Renal pelvis (tissue), 12 donors: ENCODE measurements around the gene SMURF1. TPM values are rescaled to one million over a fixed set of nuclear protein-coding genes. Genes with fewer than 3 reads are reported as not detected.
A peak's percentile ranks its signal among the peaks of the same experiment; 100 is the strongest.
"Not testable (repeated sequence)": the region's sequence is repeated elsewhere in the genome, so short reads cannot be mapped to it uniquely, and the experiment has no call there.

Source experiments
- DNase-seq: peaks from one replicate; pipeline ENCODE4 v3.0.0-alpha.2; 2013
- long read RNA-seq, 16 experiments: transcript quantifications; one replicate each; lab custom pipeline, GENCODE V29; 2026
- polyA plus RNA-seq, 3 donors: library from polyadenylated mRNA; unstranded; fragments of 120-200 nt; gene quantifications; one replicate each; pipeline ENCODE4 v1.2.1, GENCODE V29; 2013; ENCODE audit not compliant: insufficient read length in 3 of 3

SMURF1 gene
- polyA plus RNA-seq = 10 to 100 TPM; 14.3 to 19.6 (median 18.9) TPM
- long read RNA-seq, donor 1 = 0 reads
- long read RNA-seq, donor 2 = 0 reads
- long read RNA-seq, donor 3, full-length matches to known transcripts = 1 of 1 reads
- long read RNA-seq, donor 3, partial matches to known transcripts = 0 of 1 reads
- long read RNA-seq, donor 3, other reads (novel, unspliced or antisense) = 0 of 1 reads
- long read RNA-seq, donor 4, full-length matches to known transcripts = 2 of 2 reads
- long read RNA-seq, donor 4, partial matches to known transcripts = 0 of 2 reads
- long read RNA-seq, donor 4, other reads (novel, unspliced or antisense) = 0 of 2 reads
- long read RNA-seq, donor 5 = 0 reads
- long read RNA-seq, donor 6, full-length matches to known transcripts = 1 of 1 reads
- long read RNA-seq, donor 6, partial matches to known transcripts = 0 of 1 reads
- long read RNA-seq, donor 6, other reads (novel, unspliced or antisense) = 0 of 1 reads
- long read RNA-seq, donor 7 = 0 reads
- long read RNA-seq, donor 8, full-length matches to known transcripts = 1 of 1 reads
- long read RNA-seq, donor 8, partial matches to known transcripts = 0 of 1 reads
- long read RNA-seq, donor 8, other reads (novel, unspliced or antisense) = 0 of 1 reads
- long read RNA-seq, donor 9, full-length matches to known transcripts = 1 of 1 reads
- long read RNA-seq, donor 9, partial matches to known transcripts = 0 of 1 reads
- long read RNA-seq, donor 9, other reads (novel, unspliced or antisense) = 0 of 1 reads
- long read RNA-seq, donor 10 = 0 reads
- long read RNA-seq, donor 11, partial matches to known transcripts = 5 of 5 reads
- long read RNA-seq, donor 11, other reads (novel, unspliced or antisense) = 0 of 5 reads
- long read RNA-seq, donor 12, full-length matches to known transcripts = 2 of 7 reads
- long read RNA-seq, donor 12, partial matches to known transcripts = 5 of 7 reads
- long read RNA-seq, donor 12, other reads (novel, unspliced or antisense) = 0 of 7 reads
- long read RNA-seq, donor 13, full-length matches to known transcripts = 1 of 1 reads
- long read RNA-seq, donor 13, partial matches to known transcripts = 0 of 1 reads
- long read RNA-seq, donor 13, other reads (novel, unspliced or antisense) = 0 of 1 reads
- long read RNA-seq, donor 14, full-length matches to known transcripts = 1 of 7 reads
- long read RNA-seq, donor 14, partial matches to known transcripts = 6 of 7 reads
- long read RNA-seq, donor 14, other reads (novel, unspliced or antisense) = 0 of 7 reads
- long read RNA-seq, donor 15 = 0 reads
- long read RNA-seq, donor 16, full-length matches to known transcripts = 1 of 1 reads
- long read RNA-seq, donor 16, partial matches to known transcripts = 0 of 1 reads
- long read RNA-seq, donor 16, other reads (novel, unspliced or antisense) = 0 of 1 reads

DNA sequence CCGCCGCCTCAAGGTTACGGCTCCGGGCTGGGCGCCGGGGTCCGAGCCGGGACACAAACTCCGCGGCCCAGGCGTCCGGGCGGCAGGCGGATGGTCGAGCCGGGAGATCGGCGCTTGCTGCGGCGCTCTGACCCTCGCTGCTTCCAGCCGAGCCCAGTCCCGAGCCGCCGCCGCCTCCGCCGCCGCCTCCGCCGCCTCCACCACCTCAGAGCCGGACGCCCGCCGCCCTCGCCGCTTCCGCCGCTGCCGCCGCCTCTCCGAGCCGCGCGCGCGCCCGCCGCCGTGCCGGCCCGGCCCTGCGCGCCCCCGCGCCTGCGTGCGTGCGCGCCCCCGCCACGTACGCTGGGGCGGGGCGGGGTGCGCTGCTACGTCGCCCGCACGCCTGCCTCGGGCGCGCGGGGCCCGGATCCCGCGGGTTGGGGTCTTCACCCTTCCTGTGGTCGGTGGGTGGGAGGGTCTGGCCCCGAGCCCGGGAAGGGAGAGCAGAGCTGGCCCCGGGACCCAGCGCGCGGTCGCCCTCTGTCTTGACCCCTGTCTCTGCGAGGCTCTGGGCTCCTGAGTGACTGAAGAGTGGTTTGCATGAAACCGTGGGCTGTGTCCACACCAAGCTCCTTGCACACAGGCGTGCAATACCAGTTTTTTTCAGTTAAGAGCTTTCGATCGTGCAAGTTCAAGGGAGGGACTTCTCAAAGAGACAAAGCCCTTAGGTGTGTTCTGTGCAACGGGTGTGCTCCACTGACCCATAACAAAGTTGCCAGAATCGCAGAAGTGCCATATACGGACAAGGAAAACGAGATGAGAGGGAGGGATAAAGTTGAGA, at the start of gene SMURF1:
SMURF1 (minus strand) TSS at position 256 of the 820 bp plus-strand sequence. CDS start 328 bp downstream, outside the sequence.
- peak; percentile 56 for DNase-seq

DNA sequence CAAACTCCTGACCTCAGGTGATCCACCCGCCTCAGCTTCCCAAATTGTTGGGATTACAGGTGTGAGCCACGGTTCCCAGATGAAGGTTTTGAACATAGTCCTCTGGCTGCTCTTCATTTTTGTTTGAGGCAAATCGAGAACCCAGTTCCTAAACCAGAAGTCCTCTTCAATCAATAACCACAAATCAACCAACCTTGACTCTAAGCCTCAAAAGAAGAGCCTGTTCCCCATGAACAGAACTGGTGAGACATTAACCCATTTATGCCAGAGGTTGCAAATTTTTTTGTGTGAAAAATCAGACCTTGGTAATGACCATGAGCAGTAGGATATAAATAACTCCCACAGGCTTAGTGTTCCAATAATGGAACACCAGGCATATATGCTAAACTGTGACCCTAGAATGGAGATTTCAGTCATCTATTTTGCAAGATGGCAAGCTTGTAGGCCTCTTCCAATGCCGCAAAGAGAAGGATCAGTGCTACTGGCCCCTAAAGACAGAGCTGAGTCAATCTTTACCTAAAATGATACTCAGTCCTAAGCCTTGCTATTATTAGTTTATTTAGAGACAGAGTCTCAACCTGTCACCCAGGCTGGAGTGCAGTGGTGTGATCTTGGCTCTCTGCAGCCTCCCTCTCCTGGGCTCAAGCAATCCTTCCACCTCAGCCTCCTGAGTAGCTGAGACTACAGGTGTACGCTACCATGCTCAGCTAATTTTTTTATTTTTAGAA, 48.1 kb upstream of the SMURF1 start:
- DNase-seq = no peak

DNA sequence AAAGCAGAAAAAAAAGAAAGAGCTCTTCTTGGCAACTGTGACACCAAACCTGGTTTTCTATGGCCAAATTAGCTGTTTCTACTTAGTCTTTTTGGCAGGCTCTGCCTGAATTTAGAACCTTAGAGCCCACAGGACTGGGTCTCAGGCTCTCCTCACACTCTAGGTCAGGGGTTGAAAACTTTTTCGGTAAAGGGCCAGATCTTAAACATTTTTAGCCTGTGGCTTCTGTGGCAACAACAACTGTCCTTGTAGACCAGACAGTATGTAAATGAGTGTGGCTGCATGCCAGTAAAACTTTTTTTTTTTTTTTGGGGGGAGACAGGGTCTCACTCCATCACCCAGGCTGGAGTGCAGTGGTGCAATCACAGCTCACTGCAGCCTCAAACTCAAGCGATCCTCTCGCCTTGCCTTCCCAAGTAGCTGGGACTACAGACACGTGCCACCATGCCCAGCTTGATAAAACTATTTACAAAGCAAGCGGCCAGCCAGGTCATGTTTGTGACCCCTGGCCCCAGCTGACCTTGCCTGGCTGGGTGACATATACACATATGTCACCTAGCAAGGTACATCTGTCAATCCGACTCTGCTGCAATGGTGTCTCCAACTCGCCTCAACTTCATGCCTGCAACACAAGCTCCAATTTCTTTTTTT, 46.6 kb upstream of the SMURF1 start:
- no peak for DNase-seq

DNA sequence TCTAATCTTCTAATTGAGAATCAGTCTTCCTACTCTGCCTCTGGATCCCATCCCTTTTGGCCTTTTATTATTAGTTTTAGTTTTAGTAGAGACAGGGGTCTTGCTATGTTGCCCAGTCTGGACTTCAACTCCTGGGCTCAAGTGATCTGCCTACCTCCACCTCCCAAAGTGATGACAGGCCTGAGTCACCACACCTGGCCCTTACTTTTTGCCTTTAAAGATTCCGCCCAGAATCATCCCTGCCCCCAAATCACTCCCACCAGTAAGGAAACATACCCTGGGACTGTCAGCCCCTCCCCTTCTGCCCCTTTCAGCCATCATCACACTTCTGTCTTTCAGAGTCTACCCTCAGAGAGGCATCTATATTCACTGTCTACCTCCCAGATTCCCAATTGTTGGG, 45.3 kb upstream of the SMURF1 start:
- DNase-seq = no peak

DNA sequence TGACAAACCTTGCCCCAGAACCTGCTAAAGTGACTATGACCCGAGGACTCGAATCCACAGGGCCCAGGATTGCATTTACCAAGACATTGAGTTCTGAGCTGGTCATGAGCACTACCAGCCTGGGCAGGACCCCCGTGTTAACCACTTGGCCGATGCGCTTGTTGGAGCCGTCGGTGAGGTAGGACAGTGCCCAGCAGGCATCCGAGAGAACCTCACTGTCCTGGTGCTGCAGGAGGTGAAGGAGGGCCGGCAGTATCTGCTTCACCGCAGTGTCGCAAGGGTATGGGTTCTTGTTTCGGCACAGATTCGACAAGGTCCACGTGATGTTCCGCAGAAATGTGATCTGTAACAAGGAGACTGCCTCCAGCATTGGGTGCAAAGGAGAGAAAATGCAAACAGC, 44.3 kb upstream of the SMURF1 start:
- no peak for DNase-seq

DNA sequence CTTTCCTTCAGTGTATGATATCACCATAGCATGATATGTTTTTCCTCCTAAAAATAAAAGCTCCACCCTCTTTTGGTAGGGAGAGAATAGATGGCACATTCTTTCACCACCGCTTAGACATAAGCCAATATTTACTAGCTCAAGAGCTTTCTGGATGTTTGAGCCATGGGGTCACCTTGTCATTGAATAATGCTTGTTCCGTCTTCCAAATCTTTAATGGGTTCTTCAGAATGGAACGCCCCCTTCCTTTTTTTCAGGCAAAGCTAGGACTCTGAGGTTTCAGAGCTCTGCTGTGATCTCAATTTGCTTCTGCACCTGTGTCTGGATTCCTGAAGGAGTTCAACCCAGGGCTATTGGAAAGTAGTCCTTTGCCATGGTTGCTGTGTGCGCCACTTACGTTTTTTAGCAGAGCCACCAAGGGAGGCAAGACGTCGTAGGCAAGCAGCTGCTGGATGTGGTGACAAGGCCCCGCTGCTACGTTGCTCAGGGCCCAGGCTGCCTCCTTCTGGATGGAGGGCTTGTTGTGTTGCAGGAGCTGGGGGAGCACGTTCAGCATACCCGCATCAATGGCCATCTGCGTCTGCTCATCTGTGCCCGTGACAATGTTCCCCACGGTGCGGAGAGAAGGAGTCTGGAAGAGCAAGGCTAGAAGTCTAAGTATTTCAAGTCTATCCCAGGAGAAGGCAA, 40.8 kb upstream of the SMURF1 start:
- DNase-seq = no peak

DNA sequence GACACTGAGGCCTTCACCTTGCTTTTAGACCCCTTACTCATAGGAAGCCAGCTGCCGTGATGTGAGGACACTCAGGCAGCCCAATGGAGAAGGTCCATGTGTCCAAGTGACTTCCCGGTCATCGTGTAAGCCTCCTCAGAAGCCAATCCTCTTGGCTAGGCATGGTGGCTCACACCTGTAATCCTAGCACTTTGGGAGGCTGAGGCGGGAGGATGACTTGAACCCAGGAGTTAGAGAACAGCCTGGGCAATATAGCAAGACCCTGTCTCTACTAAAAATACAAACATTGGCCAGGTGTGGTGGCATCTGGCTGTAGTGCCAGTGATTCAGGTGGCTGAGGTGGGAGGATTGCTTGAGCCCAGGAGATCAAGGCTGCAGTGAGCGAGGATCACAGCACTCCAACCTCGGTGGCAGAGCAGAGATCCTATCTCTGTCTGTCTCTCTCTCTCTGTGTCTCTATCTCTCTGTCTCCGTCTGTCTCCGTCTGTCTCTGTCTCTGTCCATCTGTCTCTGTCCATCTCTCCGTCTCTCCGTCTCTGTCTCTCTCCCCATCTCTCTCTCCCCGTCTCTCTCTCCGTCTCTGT, 36.3 kb upstream of the SMURF1 start:
- no peak for DNase-seq

- no peak for DNase-seq
Measured at GRCh38 chr7:99177165-99177564, 33.3 kb upstream of the SMURF1 start.

DNA sequence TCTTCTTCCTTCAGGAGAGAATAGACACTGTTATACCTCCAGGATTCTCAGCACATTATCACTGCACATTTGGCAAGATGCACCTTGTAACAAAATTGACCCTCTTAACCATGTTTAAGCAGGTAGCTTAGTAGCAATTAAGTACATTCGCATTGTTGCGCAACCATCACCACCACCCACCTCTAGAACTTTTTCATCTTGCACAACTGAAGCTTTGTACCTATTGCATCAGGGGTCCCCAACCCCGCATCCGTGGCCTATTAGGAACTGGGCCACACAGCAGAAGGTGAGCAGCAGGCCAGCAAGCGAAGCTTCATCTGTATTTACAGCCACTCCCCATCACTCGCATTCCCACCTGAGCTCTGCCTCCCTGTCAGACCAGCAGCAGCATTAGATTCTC, 29.9 kb upstream of the SMURF1 start:
- DNase-seq = no peak

DNA sequence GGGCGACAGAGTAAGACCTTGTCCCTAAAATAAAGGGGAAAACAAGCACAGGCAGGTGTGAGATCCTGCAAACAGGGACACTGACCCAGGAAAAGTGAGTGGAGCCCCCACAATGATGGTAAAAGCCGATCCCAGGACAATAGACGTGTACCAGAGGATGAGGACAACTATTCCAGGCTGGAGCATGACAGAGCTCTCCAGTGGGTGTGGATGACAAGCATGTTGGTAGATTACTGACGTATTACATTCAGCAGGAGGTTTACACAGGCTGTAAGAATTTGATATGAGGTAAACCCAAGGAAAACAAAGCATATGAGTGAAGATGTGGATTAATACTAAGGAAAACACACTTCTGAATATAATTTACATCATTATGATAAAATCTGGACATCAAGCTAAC, 27.8 kb upstream of the SMURF1 start:
- no peak for DNase-seq

DNA sequence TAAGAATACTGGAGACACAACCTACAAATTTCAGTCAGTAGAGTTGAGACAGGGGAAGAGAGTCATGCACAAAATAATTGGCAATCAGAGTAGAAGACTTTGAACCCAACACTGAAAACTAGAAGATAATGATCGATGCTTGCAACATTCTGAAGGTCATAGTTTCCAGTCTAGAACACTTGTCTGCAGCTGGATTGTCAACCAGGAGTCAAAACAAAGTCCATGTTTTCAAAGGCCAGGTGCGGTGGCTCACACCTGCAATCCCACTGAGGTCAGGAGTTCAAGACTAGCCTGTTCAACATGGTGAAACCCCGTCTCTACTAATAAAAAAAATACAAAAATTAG, 26.8 kb upstream of the SMURF1 start:
- DNase-seq = no peak

DNA sequence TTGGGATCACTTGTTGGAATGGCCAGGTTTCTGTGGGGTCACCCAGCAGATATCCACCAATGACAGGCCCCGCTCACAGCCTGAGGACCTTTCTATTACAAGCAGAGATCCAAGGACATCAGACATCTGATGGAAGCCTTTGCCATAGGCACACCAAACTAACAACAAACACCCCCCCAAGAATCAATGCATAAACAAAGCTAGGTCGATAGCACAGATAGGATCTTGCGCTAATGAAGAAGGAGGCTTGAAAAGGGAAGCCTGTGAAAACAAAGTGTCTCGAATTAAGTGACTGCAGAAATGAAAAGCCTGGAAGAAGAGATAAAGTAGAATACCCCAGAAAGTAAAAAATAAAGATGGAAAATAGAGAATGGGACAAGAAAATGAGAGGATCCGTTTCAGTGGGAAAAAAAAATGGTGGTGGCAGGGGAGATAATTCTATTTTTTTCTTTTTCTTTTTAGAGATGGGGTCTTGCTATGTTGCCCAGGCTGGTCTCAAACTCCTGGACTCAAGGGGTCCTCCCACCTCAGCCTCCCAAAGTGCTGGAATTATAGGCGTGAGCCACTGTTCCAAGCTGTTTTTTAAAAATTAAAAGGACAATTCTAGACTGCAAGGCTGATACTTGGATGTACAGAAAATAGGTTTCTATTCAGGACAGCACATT, 26.3 kb upstream of the SMURF1 start:
- DNase-seq = no peak

GRCh38 chr7:99167072-99167471, 23.2 kb upstream of the SMURF1 start:
- no peak for DNase-seq

DNA sequence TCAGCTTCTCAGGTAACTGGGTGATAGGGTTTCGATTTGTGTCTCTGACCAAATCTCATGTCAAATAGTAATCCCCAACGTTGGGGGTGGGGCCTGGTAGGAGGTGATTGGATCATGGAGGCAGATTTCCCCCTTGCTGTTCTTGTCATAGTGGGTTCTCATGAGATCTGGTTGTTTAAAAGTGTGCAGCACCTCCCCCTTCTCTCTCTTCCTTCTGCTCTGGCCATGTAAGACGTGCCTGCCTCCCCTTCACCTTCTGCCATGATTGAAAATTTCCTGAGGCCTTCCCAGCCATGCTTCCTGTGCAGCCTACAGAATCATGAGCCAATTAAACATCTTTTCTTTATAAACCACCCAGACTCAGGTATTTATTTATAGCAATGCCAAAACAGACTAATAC, 21.9 kb upstream of the SMURF1 start:
- DNase-seq = no peak

DNA sequence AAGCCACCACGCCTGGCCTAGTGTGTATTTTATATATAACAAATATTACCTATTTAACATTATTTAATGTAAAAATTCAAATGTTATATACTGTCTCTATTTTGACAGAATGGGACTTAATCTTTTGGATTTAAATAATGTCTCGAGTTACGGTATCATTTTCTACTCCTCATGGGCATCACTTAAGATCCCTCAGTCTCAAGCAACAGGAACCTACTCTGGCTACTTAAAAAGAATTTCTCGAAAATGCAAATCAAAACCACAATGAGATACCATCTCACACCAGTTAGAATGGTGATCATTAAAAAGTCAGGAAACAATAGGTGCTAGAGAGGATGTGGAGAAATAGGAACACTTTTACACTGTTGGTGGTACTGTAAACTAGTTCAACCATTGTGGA, 19.8 kb upstream of the SMURF1 start:
- not testable (repeated sequence) for DNase-seq

DNA sequence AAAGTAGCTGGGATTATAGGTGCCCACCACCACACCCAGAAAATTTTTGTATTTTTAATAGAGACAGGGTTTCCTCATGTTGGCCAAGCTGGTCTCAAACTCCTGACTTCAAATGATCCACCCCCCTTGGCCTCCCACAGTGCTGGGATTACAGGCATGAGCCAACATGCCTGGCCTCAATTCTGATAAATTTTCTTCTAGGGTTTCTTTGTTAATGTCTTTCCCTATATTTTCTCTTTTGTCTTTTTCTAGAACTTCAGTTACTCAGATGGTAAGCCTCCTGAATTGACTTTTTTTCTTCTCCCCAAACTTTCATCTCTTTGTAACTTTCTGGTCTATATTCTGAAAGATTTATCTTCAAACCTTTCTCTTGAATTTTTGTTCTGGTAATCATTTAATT, 12.7 kb upstream of the SMURF1 start:
- no peak for DNase-seq

GRCh38 chr7:99155211-99155610, 11.3 kb upstream of the SMURF1 start:
- no peak for DNase-seq

GRCh38 chr7:99146979-99147378, 3.1 kb upstream of the SMURF1 start:
- no peak for DNase-seq
